Gastrocnemius medialis (tissue), 4 donors: ENCODE measurements around the gene ERRFI1.

Source experiments
- POLR2A ChIP-seq, 2 donors: fragments of 450-650 bp; IDR thresholded peaks; one replicate each; pipeline ENCODE4 v1.6.1; 2017; ENCODE audit warnings: antibody characterized with exemption in 2 of 2, mild to moderate bottlenecking in 2 of 2, moderate library complexity in 2 of 2
- TF ChIP-seq, protein P1 (sequence below), 5 experiments: fragments of 450-650 bp in 3 of 5; fragments of 200-600 bp in 2 of 5; sonication (generic) in 2 of 5; IDR thresholded peaks in 4 of 5; conservative IDR thresholded peaks in 1 of 5; 1 replicate in 4 of 5; 2 replicates in 1 of 5; pipeline ENCODE4 v1.5.1; 2016 to 2019; ENCODE audit warnings: antibody characterized with exemption in 5 of 5, mild to moderate bottlenecking in 3 of 5, moderate library complexity in 3 of 5

DNA sequence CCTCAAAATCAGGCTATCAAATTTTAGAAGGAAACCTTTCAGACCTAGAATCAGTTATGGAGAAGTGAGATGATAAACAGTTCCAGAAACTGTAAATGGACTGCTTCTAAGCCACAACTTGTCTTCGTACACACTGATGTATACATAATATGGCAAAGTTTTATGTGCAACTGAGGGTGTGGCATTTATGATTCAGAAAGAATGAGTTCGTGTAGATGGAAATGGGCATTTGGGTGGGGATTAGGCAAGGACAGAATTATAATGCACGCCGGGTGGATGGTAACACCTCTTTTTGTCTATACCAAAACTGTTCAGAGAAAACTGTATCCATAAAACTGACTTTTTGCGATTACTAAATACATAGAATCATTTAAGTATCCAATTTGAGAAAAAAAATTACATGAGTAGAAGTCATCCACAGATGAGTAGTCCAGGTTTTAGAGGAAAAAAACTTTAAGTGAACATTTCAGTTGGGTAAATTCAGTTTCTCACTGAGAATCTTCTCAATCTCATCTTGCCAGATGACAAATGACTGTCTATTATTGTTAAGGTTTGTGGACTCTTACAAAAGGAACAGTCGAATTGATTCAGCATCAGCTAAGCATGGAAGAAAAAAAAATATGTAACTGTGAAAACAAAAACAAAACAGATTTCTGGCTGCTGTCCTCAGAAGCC lies 22.5 kb downstream of the ERRFI1 start:
- TF ChIP-seq, protein P1, sequence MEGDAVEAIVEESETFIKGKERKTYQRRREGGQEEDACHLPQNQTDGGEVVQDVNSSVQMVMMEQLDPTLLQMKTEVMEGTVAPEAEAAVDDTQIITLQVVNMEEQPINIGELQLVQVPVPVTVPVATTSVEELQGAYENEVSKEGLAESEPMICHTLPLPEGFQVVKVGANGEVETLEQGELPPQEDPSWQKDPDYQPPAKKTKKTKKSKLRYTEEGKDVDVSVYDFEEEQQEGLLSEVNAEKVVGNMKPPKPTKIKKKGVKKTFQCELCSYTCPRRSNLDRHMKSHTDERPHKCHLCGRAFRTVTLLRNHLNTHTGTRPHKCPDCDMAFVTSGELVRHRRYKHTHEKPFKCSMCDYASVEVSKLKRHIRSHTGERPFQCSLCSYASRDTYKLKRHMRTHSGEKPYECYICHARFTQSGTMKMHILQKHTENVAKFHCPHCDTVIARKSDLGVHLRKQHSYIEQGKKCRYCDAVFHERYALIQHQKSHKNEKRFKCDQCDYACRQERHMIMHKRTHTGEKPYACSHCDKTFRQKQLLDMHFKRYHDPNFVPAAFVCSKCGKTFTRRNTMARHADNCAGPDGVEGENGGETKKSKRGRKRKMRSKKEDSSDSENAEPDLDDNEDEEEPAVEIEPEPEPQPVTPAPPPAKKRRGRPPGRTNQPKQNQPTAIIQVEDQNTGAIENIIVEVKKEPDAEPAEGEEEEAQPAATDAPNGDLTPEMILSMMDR (IDR thresholded peaks at IDR 0.05 in 4 of 5, conservative IDR thresholded peaks at IDR 0.05 in 1 of 5), result no peak
- no peak for TF ChIP-seq POLR2A (IDR thresholded peaks at IDR 0.05)
